Measurements from ENCODE around the gene CFAP46. TPM values are rescaled to one million over a fixed set of nuclear protein-coding genes. Genes with fewer than 3 reads are reported as not detected.

CFAP46 gene
- total and polyA plus RNA-seq, 2 of the 8 experiments (the other 6 are each of a cell fraction or from before 2014, with no cell fraction given): 2.6 to 4.8 TPM

DNA sequence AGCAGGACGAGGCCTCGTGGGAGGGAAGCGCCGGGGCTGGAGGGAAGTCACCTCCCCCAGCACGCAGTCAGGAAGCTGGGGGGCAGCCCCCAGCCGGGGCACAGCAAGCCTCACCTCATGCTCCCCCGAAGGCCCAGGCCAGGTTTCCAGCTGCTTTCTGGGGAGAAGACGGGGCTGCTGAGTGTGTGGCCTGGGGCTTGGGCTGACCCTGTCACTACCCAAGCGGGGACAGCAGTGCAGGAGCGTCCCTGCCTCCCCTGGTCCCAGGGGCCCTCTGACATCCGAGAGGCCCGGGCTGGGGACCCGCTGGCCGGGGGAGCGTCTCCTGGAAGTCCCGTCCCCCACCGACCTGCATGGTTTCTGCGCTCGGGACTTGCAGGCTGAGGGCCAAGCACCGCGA, 136.8 kb downstream of the CFAP46 start:
- H4K91ac ChIP-seq (replicated peaks; ENCODE audit: insufficient read length, low read length): no peak overlapping the region
- DNase-seq (ENCODE audit: low read depth in 1 of 2, low spot score in 2 of 2): no peak

More for the DNA sequence above, 136.8 kb downstream of the CFAP46 start:
- Histone ChIP-seq H3K56ac (replicated peaks; ENCODE audit: insufficient read length, low read depth, low read length) (no peak overlapping the region), H3K79me2 (ENCODE audit: control insufficient read depth in 1 of 2, insufficient read depth in 2 of 2, low read length in 2 of 2) (no peaks in the 10 kb centered on the region), H3K4me1 (replicated peaks in 1 of 4; ENCODE audit: control insufficient read depth in 3 of 4, insufficient read depth in 4 of 4, low read length in 3 of 4) (peaks cover 0 to 3% (median 0%) of the 10 kb centered on the region in 4 experiments; a peak in 2 of 7 replicates), H2BK5ac (ENCODE audit: low read depth, low read length) (no peak overlapping the region), H3K4me2 (ENCODE audit: insufficient read depth in 1 of 2, low read depth in 2 of 2, low read length in 2 of 2) (no peak overlapping the region), H3K9ac (replicated peaks in 1 of 4; ENCODE audit: extremely low read depth in 1 of 4, low read depth in 3 of 4, low read length in 3 of 4) (no peak overlapping the region), H2BK15ac (ENCODE audit: low read length) (no peak overlapping the region), H3K18ac (ENCODE audit: extremely low read depth, low read length) (no peak overlapping the region), H2AK5ac (ENCODE audit: low read depth, low read length) (no peak overlapping the region), H3K27me3 (replicated peaks in 1 of 4; ENCODE audit: control insufficient read depth in 3 of 4, extremely low read depth in 1 of 4, insufficient read depth in 3 of 4, low read length in 3 of 4) (no peaks in the 10 kb centered on the region), H3K27ac (ENCODE audit: low read depth, low read length) (no peak overlapping the region), H3K23ac (ENCODE audit: insufficient read length) (no peak overlapping the region), H2BK120ac (replicated peaks; ENCODE audit: low read depth, low read length) (no peak overlapping the region), H3K9me3 (ENCODE audit: insufficient read depth in 2 of 2, low read depth in 1 of 2, low read length in 1 of 2) (peaks cover 7% of the 10 kb centered on the region in 2 experiments; a peak in 3 of 4 replicates), H4K5ac (ENCODE audit: insufficient read length, low read depth, low read length) (no peak overlapping the region), H4K8ac (ENCODE audit: extremely low read depth, insufficient read depth, low read length) (no peak overlapping the region), H2AFZ (ENCODE audit: low read length) (no peak overlapping the region), H3K4me3 (ENCODE audit: extremely low read depth in 1 of 4, insufficient read depth in 2 of 4, low read depth in 3 of 4, low read length in 4 of 4) (no peak overlapping the region), H3K23me2 (ENCODE audit: low read depth, low read length) (no peaks in the 10 kb centered on the region), H2BK12ac (ENCODE audit: low read depth, low read length) (no peak overlapping the region), H4K20me1 (replicated peaks in 1 of 2; ENCODE audit: control insufficient read depth in 1 of 2, insufficient read depth in 2 of 2, low read length in 2 of 2) (no peaks in the 10 kb centered on the region), H3K36me3 (ENCODE audit: control insufficient read depth in 2 of 4, insufficient read depth in 4 of 4, low read length in 3 of 4) (no peaks in the 10 kb centered on the region), H3K4ac (replicated peaks; ENCODE audit: insufficient read length, low read depth, low read length) (no peak overlapping the region), H2BK20ac (ENCODE audit: low read length) (no peak overlapping the region), H3K14ac (ENCODE audit: insufficient read length) (no peak overlapping the region), H3K79me1 (ENCODE audit: low read depth, low read length) (no peaks in the 10 kb centered on the region)
- no peak for TF ChIP-seq GTF2F1 (IDR thresholded peaks at IDR 0.05; ENCODE audit: borderline replicate concordance, low read depth, low read length)
- TF ChIP-seq JUND (IDR thresholded peaks at IDR 0.05; ENCODE audit: low read length): no peak
- TF ChIP-seq POLR2A (IDR thresholded peaks at IDR 0.05; ENCODE audit: control extremely low read depth in 1 of 2, low read depth in 2 of 2, low read length in 2 of 2): no peak
- no peak for TF ChIP-seq SIX5 (IDR thresholded peaks at IDR 0.05; ENCODE audit: low read depth, low read length)
- TF ChIP-seq CEBPB (IDR thresholded peaks at IDR 0.05; ENCODE audit: low read depth, low read length): no peak
- TF ChIP-seq CBX5 (IDR thresholded peaks at IDR 0.05; ENCODE audit: low read depth, low read length): no peak
- CTCF ChIA-PET (ENCODE audit: partially characterized antibody): interaction anchor here (0.6 to 1.4 kb wide), 6 partner anchors 12 to 636 kb away, joined by 3 to 4 read pairs (median 3); no protein-coding TSS in a partner anchor
- no peak for FAIRE-seq
- WGBS, 2 experiments (ENCODE audit: extremely low coverage in 1 of 2, insufficient coverage in 1 of 2, insufficient read length in 1 of 2, insufficient replicate concordance in 2 of 2, low coverage in 1 of 2, low lambda C conversion rate in 2 of 2, missing lambda C conversion rate in 1 of 2): 93% methylated on average over 20 of the region's 21 CpGs; no CpG with 5 or more reads in 1 of the 2 experiments
- POLR2A ChIA-PET (ENCODE audit: partially characterized antibody): interaction anchor here (0.7 to 1.5 kb wide), 2 partner anchors 10 to 116 kb away, joined by 3 read pairs; no protein-coding TSS in a partner anchor
